GM18517 (cell line): Measurements from ENCODE around the gene RANBP17.
"Not testable (repeated sequence)": the region's sequence is repeated elsewhere in the genome, so short reads cannot be mapped to it uniquely, and the experiment has no call there.

Source experiments
- ATAC-seq: cut with Tn5 transposase; IDR thresholded peaks from one replicate; pipeline ENCODE4 v1.9.1; 2021; ENCODE audit warnings: mild to moderate bottlenecking, moderate library complexity; ENCODE audit not compliant: unreplicated experiment

The RANBP17 gene

GRCh38 chr5:170865622-170866021 lies 3.8 kb downstream of the RANBP17 start:
- ATAC-seq: peak; percentile 84

- no peak for ATAC-seq
These were observed 6.0 kb downstream of the RANBP17 start for GRCh38 chr5:170867825-170868224.

- ATAC-seq: not testable (repeated sequence)
These were observed 8.6 kb downstream of the RANBP17 start for GRCh38 chr5:170870390-170870789.

- no peak for ATAC-seq
These were observed 12.2 kb downstream of the RANBP17 start for GRCh38 chr5:170874017-170874416.

GRCh38 chr5:170875811-170876210 lies 14.0 kb downstream of the RANBP17 start:
- ATAC-seq: no peak

GRCh38 chr5:170880084-170880483 lies 18.3 kb downstream of the RANBP17 start:
- ATAC-seq: no peak

GRCh38 chr5:170882345-170882744 lies 20.5 kb downstream of the RANBP17 start:
- no peak for ATAC-seq

GRCh38 chr5:170885256-170885655 lies 23.4 kb downstream of the RANBP17 start:
- no peak for ATAC-seq

- no peak for ATAC-seq
These were observed 24.0 kb downstream of the RANBP17 start for GRCh38 chr5:170885809-170886208.

GRCh38 chr5:170886210-170886894 lies 24.5 kb downstream of the RANBP17 start:
- no peak for ATAC-seq

GRCh38 chr5:170892196-170892595 lies 30.4 kb downstream of the RANBP17 start:
- no peak for ATAC-seq

GRCh38 chr5:170894665-170895064 lies 32.8 kb downstream of the RANBP17 start:
- ATAC-seq: no peak

- ATAC-seq: no peak
These were observed 35.0 kb downstream of the RANBP17 start for GRCh38 chr5:170896779-170897178.

- no peak for ATAC-seq
These were observed 41.3 kb downstream of the RANBP17 start for GRCh38 chr5:170903075-170903474.

GRCh38 chr5:170907758-170908157 lies 45.9 kb downstream of the RANBP17 start:
- no peak for ATAC-seq

GRCh38 chr5:170913573-170913972 lies 51.8 kb downstream of the RANBP17 start:
- no peak for ATAC-seq

- ATAC-seq: no peak
These were observed 55.3 kb downstream of the RANBP17 start for GRCh38 chr5:170917113-170917512.

- no peak for ATAC-seq
These were observed 58.4 kb downstream of the RANBP17 start for GRCh38 chr5:170920196-170920595.

- not testable (repeated sequence) for ATAC-seq
These were observed 60.5 kb downstream of the RANBP17 start for GRCh38 chr5:170922331-170922730.

GRCh38 chr5:170923910-170924620 lies 62.2 kb downstream of the RANBP17 start:
- ATAC-seq: no peak

GRCh38 chr5:170935534-170936218 lies 73.9 kb downstream of the RANBP17 start:
- not testable (repeated sequence) for ATAC-seq

GRCh38 chr5:170937072-170937471 lies 75.3 kb downstream of the RANBP17 start:
- no peak for ATAC-seq
